WTC11 (cell line): ENCODE measurements around the gene ATG7. TPM values are rescaled to one million over a fixed set of nuclear protein-coding genes. Genes with fewer than 3 reads are reported as not detected.

Experiments
- AR ChIP-seq: fragments of 250-450 bp; sonication (Bioruptor Pico); IDR thresholded peaks from 2 replicates; pipeline ENCODE4 v1.9.0; 2021; ENCODE audit warnings: mild to moderate bottlenecking
- ERG ChIP-seq: fragments of 250-450 bp; sonication (Bioruptor Pico); IDR thresholded peaks from 2 replicates; pipeline ENCODE4 v1.8.0; 2021; ENCODE audit warnings: mild to moderate bottlenecking
- JAZF1 ChIP-seq: fragments of 250-450 bp; sonication (Bioruptor Pico); IDR thresholded peaks from 2 replicates; pipeline ENCODE4 v1.9.0; 2021; ENCODE audit warnings: moderate library complexity, mild to moderate bottlenecking, inconsistent platforms
- JUN ChIP-seq: sonication (generic); formaldehyde crosslinking; IDR thresholded peaks from 2 replicates; pipeline ENCODE4 v1.8.0; 2023; ENCODE audit warnings: mild to moderate bottlenecking, missing genetic modification reagents
- NR3C1 ChIP-seq: sonication (generic); formaldehyde crosslinking; conservative IDR thresholded peaks from 2 replicates; pipeline ENCODE4 v1.8.1; 2023; ENCODE audit warnings: low read depth, mild to moderate bottlenecking, missing genetic modification reagents
- SOX15 ChIP-seq: fragments of 250-450 bp; sonication (Bioruptor Pico); IDR thresholded peaks from 2 replicates; pipeline ENCODE4 v1.9.0; 2021; ENCODE audit warnings: mild to moderate bottlenecking
- TCF7 ChIP-seq: sonication (generic); formaldehyde crosslinking; IDR thresholded peaks from 2 replicates; pipeline ENCODE4 v1.8.0; 2022; ENCODE audit warnings: mild to moderate bottlenecking, low read depth, missing genetic modification reagents, moderate library complexity
- ZBTB21 ChIP-seq: sonication (generic); formaldehyde crosslinking; IDR thresholded peaks from 2 replicates; pipeline ENCODE4 v1.8.1; 2023; ENCODE audit warnings: mild to moderate bottlenecking, missing genetic modification reagents, borderline replicate concordance
- ZNF423 ChIP-seq: fragments of 250-450 bp; sonication (Bioruptor Pico); IDR thresholded peaks from 2 replicates; pipeline ENCODE4 v2.1.2; 2022; ENCODE audit warnings: mild to moderate bottlenecking, moderate library complexity
- total RNA-seq: library from RNA; stranded (reverse); gene quantifications from 3 replicates; pipeline ENCODE4 v1.2.3, GENCODE V29; 2021

The ATG7 gene
- total RNA-seq, 1 experiment from 2014 or later: 17.5 TPM

- no peak for TF ChIP-seq ZNF423 (CRISPR knock-in tag)
- TF ChIP-seq TCF7 (CRISPR knock-in tag): no peak
- TF ChIP-seq JUN (CRISPR knock-in tag): no peak
- no peak for TF ChIP-seq ERG (CRISPR knock-in tag)
- TF ChIP-seq SOX15 (CRISPR knock-in tag): no peak
- TF ChIP-seq JAZF1 (CRISPR knock-in tag): no peak
- TF ChIP-seq ZBTB21 (CRISPR knock-in tag): no peak
- no peak for TF ChIP-seq AR (CRISPR knock-in tag)
- TF ChIP-seq NR3C1: no peak
Observed at GRCh38 chr3:11606865-11607440, 334.8 kb downstream of the ATG7 start (continued).

Other genes with a start within 250 kb of the ATG7 start
- 0.05 TPM in 1 of 3 replicates, not detected in the others for gene HRH1, start 117.9 kb upstream of the ATG7 start, total RNA-seq